Muscle of arm (tissue), 12 donors: Measurements from ENCODE around the gene NPFFR1. TPM values are rescaled to one million over a fixed set of nuclear protein-coding genes. Genes with fewer than 3 reads are reported as not detected.
"Not testable (repeated sequence)": the region's sequence is repeated elsewhere in the genome, so short reads cannot be mapped to it uniquely, and the experiment has no call there.

Source experiments
- DNase-seq: peaks from one replicate; pipeline ENCODE4 v3.0.0-alpha.2; 2013
- polyA plus RNA-seq, 12 donors: library from polyadenylated mRNA; unstranded; fragments of 120-200 nt; gene quantifications; one replicate each; pipeline ENCODE4 v1.2.1, GENCODE V29; 2013; ENCODE audit not compliant: insufficient read length in 12 of 12

The NPFFR1 gene
- polyA plus RNA-seq, 12 donors: 0.04 to 0.23 (median 0.05) TPM; not detected in 3

- no peak for DNase-seq
Measured at GRCh38 chr10:70256463-70256862, 27.3 kb downstream of the NPFFR1 start.

GRCh38 chr10:70255329-70256299, 28.2 kb downstream of the NPFFR1 start:
- no peak for DNase-seq

- no peak for DNase-seq
Measured at GRCh38 chr10:70254778-70255328, 29.0 kb downstream of the NPFFR1 start.

GRCh38 chr10:70253878-70254765, 29.7 kb downstream of the NPFFR1 start:
- DNase-seq: no peak

GRCh38 chr10:70250961-70251680, 32.7 kb downstream of the NPFFR1 start:
- no peak for DNase-seq

GRCh38 chr10:70247360-70247759, 36.4 kb downstream of the NPFFR1 start:
- no peak for DNase-seq

- DNase-seq: no peak
Measured at GRCh38 chr10:70241081-70241480, 42.7 kb downstream of the NPFFR1 start.

- DNase-seq: not testable (repeated sequence)
Measured at GRCh38 chr10:70239986-70240385, 43.8 kb downstream of the NPFFR1 start.

- DNase-seq: not testable (repeated sequence)
Measured at GRCh38 chr10:70239077-70239976, 44.5 kb downstream of the NPFFR1 start.

- not testable (repeated sequence) for DNase-seq
Measured at GRCh38 chr10:70237958-70238536, 45.8 kb downstream of the NPFFR1 start.

- DNase-seq: no peak
Measured at GRCh38 chr10:70234668-70235447, 48.9 kb downstream of the NPFFR1 start.

GRCh38 chr10:70233939-70234300, 49.9 kb downstream of the NPFFR1 start:
- no peak for DNase-seq

- DNase-seq: peak; percentile 97
Measured at GRCh38 chr10:70233109-70233938, 50.5 kb downstream of the NPFFR1 start, which contains the start of gene PPA1. TSS of gene PPA1 (minus strand) at chr10:70233429. CDS start at chr10:70233327, 102 bp downstream.

- peak; percentile 10 for DNase-seq
Measured at GRCh38 chr10:70232859-70233108, 51.0 kb downstream of the NPFFR1 start.

- peak; percentile 27 for DNase-seq
Measured at GRCh38 chr10:70232155-70232858, 51.5 kb downstream of the NPFFR1 start.

- DNase-seq: no peak
Measured at GRCh38 chr10:70228491-70228890, 55.3 kb downstream of the NPFFR1 start.

GRCh38 chr10:70227548-70228320, 56.1 kb downstream of the NPFFR1 start:
- no peak for DNase-seq
